Measurements from ENCODE around the gene VSNL1. TPM values are rescaled to one million over a fixed set of nuclear protein-coding genes. Genes with fewer than 3 reads are reported as not detected.

Gene VSNL1
- total and polyA plus RNA-seq, 2 experiments from 2014 or later: 102 to 112 TPM

DNA sequence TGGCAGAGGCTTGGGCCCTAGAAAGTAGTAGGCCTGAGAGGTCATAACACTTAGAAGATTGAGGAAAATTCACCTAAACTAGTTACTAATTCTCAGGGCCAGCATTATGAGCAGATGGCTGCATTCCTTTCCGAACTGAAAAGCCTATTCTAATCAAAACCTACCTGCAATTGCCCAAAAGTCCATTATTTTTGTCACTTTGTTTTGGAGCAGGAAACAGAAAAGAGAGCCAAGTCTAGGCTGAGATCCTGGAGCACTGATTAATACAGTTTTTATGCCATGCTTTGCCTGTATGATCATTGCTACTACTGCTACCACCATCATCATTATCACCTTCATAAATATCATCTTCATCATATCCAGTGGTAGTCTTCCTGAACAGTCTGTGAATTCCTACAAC lies 14.7 kb downstream of the VSNL1 start:
- H3K36me3 ChIP-seq (ENCODE audit: insufficient read depth): no peaks in the 10 kb centered on the region
- DNase-seq (ENCODE audit: low spot score) (no peak), ATAC-seq (no peak)
- peak overlapping the region; percentile 77 for H3K27ac ChIP-seq (ENCODE audit: low read depth)
- H3K27me3 ChIP-seq (ENCODE audit: insufficient read depth): no peaks in the 10 kb centered on the region
- peaks cover 3% of the 10 kb centered on the region; the same call in 1 of the 2 replicates for H4K20me1 ChIP-seq (replicated peaks; ENCODE audit: insufficient read depth)
- peaks cover 100% of the 10 kb centered on the region for H3K79me2 ChIP-seq (replicated peaks; ENCODE audit: insufficient read depth)
- peak overlapping the region; percentile 61 for H3K4me2 ChIP-seq
- peak overlapping the region; percentile 81 for H3K27ac Mint-ChIP-seq
- TF ChIP-seq EZH2phosphoT487 (IDR thresholded peaks at IDR 0.05; ENCODE audit: unreplicated experiment) (no peak), CREB1 (CRISPR knock-in tag; IDR thresholded peaks at IDR 0.05; ENCODE audit: low read depth) (no peak), ZNF114 (CRISPR knock-in tag; IDR thresholded peaks at IDR 0.05) (no peak), EZH2 (IDR thresholded peaks at IDR 0.05; ENCODE audit: low read depth, unreplicated experiment) (no peak), STAT1 (IDR thresholded peaks at IDR 0.05; ENCODE audit: unreplicated experiment) (no peak), JUNB (IDR thresholded peaks at IDR 0.05; ENCODE audit: unreplicated experiment) (no peak), ZNF331 (CRISPR knock-in tag; IDR thresholded peaks at IDR 0.05; ENCODE audit: low read depth) (no peak), NANOG (IDR thresholded peaks at IDR 0.05; ENCODE audit: borderline replicate concordance) (no peak)
- TF ChIP-seq, protein P1, sequence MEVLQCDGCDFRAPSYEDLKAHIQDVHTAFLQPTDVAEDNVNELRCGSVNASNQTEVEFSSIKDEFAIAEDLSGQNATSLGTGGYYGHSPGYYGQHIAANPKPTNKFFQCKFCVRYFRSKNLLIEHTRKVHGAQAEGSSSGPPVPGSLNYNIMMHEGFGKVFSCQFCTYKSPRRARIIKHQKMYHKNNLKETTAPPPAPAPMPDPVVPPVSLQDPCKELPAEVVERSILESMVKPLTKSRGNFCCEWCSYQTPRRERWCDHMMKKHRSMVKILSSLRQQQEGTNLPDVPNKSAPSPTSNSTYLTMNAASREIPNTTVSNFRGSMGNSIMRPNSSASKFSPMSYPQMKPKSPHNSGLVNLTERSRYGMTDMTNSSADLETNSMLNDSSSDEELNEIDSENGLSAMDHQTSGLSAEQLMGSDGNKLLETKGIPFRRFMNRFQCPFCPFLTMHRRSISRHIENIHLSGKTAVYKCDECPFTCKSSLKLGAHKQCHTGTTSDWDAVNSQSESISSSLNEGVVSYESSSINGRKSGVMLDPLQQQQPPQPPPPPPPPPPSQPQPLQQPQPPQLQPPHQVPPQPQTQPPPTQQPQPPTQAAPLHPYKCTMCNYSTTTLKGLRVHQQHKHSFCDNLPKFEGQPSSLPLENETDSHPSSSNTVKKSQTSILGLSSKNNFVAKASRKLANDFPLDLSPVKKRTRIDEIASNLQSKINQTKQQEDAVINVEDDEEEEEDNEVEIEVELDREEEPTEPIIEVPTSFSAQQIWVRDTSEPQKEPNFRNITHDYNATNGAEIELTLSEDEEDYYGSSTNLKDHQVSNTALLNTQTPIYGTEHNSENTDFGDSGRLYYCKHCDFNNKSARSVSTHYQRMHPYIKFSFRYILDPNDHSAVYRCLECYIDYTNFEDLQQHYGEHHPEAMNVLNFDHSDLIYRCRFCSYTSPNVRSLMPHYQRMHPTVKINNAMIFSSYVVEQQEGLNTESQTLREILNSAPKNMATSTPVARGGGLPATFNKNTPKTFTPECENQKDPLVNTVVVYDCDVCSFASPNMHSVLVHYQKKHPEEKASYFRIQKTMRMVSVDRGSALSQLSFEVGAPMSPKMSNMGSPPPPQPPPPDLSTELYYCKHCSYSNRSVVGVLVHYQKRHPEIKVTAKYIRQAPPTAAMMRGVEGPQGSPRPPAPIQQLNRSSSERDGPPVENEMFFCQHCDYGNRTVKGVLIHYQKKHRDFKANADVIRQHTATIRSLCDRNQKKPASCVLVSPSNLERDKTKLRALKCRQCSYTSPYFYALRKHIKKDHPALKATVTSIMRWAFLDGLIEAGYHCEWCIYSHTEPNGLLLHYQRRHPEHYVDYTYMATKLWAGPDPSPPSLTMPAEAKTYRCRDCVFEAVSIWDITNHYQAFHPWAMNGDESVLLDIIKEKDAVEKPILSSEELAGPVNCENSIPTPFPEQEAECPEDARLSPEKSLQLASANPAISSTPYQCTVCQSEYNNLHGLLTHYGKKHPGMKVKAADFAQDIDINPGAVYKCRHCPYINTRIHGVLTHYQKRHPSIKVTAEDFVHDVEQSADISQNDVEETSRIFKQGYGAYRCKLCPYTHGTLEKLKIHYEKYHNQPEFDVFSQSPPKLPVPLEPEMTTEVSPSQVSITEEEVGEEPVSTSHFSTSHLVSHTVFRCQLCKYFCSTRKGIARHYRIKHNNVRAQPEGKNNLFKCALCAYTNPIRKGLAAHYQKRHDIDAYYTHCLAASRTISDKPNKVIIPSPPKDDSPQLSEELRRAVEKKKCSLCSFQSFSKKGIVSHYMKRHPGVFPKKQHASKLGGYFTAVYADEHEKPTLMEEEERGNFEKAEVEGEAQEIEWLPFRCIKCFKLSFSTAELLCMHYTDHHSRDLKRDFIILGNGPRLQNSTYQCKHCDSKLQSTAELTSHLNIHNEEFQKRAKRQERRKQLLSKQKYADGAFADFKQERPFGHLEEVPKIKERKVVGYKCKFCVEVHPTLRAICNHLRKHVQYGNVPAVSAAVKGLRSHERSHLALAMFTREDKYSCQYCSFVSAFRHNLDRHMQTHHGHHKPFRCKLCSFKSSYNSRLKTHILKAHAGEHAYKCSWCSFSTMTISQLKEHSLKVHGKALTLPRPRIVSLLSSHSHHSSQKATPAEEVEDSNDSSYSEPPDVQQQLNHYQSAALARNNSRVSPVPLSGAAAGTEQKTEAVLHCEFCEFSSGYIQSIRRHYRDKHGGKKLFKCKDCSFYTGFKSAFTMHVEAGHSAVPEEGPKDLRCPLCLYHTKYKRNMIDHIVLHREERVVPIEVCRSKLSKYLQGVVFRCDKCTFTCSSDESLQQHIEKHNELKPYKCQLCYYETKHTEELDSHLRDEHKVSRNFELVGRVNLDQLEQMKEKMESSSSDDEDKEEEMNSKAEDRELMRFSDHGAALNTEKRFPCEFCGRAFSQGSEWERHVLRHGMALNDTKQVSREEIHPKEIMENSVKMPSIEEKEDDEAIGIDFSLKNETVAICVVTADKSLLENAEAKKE (CRISPR knock-in tag; IDR thresholded peaks at IDR 0.05): no peak
- TF ChIP-seq, protein P2, sequence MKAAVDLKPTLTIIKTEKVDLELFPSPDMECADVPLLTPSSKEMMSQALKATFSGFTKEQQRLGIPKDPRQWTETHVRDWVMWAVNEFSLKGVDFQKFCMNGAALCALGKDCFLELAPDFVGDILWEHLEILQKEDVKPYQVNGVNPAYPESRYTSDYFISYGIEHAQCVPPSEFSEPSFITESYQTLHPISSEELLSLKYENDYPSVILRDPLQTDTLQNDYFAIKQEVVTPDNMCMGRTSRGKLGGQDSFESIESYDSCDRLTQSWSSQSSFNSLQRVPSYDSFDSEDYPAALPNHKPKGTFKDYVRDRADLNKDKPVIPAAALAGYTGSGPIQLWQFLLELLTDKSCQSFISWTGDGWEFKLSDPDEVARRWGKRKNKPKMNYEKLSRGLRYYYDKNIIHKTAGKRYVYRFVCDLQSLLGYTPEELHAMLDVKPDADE (IDR thresholded peaks at IDR 0.05): no peak
- TF ChIP-seq, protein P3, sequence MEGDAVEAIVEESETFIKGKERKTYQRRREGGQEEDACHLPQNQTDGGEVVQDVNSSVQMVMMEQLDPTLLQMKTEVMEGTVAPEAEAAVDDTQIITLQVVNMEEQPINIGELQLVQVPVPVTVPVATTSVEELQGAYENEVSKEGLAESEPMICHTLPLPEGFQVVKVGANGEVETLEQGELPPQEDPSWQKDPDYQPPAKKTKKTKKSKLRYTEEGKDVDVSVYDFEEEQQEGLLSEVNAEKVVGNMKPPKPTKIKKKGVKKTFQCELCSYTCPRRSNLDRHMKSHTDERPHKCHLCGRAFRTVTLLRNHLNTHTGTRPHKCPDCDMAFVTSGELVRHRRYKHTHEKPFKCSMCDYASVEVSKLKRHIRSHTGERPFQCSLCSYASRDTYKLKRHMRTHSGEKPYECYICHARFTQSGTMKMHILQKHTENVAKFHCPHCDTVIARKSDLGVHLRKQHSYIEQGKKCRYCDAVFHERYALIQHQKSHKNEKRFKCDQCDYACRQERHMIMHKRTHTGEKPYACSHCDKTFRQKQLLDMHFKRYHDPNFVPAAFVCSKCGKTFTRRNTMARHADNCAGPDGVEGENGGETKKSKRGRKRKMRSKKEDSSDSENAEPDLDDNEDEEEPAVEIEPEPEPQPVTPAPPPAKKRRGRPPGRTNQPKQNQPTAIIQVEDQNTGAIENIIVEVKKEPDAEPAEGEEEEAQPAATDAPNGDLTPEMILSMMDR (conservative IDR thresholded peaks at IDR 0.05; ENCODE audit: low read depth in 2 of 2): no peak
- TF ChIP-seq, protein P4, sequence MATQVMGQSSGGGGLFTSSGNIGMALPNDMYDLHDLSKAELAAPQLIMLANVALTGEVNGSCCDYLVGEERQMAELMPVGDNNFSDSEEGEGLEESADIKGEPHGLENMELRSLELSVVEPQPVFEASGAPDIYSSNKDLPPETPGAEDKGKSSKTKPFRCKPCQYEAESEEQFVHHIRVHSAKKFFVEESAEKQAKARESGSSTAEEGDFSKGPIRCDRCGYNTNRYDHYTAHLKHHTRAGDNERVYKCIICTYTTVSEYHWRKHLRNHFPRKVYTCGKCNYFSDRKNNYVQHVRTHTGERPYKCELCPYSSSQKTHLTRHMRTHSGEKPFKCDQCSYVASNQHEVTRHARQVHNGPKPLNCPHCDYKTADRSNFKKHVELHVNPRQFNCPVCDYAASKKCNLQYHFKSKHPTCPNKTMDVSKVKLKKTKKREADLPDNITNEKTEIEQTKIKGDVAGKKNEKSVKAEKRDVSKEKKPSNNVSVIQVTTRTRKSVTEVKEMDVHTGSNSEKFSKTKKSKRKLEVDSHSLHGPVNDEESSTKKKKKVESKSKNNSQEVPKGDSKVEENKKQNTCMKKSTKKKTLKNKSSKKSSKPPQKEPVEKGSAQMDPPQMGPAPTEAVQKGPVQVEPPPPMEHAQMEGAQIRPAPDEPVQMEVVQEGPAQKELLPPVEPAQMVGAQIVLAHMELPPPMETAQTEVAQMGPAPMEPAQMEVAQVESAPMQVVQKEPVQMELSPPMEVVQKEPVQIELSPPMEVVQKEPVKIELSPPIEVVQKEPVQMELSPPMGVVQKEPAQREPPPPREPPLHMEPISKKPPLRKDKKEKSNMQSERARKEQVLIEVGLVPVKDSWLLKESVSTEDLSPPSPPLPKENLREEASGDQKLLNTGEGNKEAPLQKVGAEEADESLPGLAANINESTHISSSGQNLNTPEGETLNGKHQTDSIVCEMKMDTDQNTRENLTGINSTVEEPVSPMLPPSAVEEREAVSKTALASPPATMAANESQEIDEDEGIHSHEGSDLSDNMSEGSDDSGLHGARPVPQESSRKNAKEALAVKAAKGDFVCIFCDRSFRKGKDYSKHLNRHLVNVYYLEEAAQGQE (IDR thresholded peaks at IDR 0.05; ENCODE audit: unreplicated experiment): no peak
- peaks cover 20% of the 10 kb centered on the region for H3K36me3 Mint-ChIP-seq (ENCODE audit: low read depth)
- H3K4me3 ChIP-seq: no peak overlapping the region
- H3K4me1 ChIP-seq (ENCODE audit: insufficient read depth): peaks cover 83% of the 10 kb centered on the region
- H3K4me1 Mint-ChIP-seq: peaks cover 86% of the 10 kb centered on the region
- H3K9me2 ChIP-seq (ENCODE audit: insufficient read depth): no peaks in the 10 kb centered on the region
- no peak overlapping the region for H2AFZ ChIP-seq
- 0 out of 3 replicates have a peak, but pooled peaks cover 2% of the 10 kb centered on the region for H3K9me3 Mint-ChIP-seq
- H3F3A ChIP-seq (replicated peaks; ENCODE audit: low read depth): no peaks in the 10 kb centered on the region
- H3K27me3 Mint-ChIP-seq (ENCODE audit: insufficient read depth, low read depth, poor library complexity): peaks cover 2% of the 10 kb centered on the region
- no peak overlapping the region for H3K4me3 Mint-ChIP-seq

All from GM23338 (cell line).